Heart right ventricle (tissue), 16 donors: ENCODE results near the gene ROBO1. TPM values are rescaled to one million over a fixed set of nuclear protein-coding genes. Genes with fewer than 3 reads are reported as not detected.

Experiments
- ATAC-seq, 8 donors: fragments of 200-7000 bp; cut with Tn5 transposase; one replicate each; pipeline ENCODE4 v1.9.1; 2020; ENCODE audit warnings: mild to moderate bottlenecking in 8 of 8, moderate library complexity in 8 of 8, moderate number of reproducible peaks in 1 of 8
- DNase-seq, 2 donors: peaks; one replicate each; pipeline ENCODE4 v3.0.0-alpha.2; 2020
- H3K27ac ChIP-seq, 10 donors: fragments of 200-600 bp; sonication (generic) in 2 of 10; one replicate each; pipeline versions ENCODE4 v1.5.0 to v1.8.0; 2020 to 2022; ENCODE audit warnings: mild to moderate bottlenecking in 3 of 10
- H3K27me3 ChIP-seq, 7 donors: fragments of 200-600 bp; one replicate each; pipeline ENCODE4 v1.8.0; 2021 to 2022; ENCODE audit warnings: mild to moderate bottlenecking in 2 of 7
- H3K36me3 ChIP-seq, 9 donors: fragments of 200-600 bp; sonication (generic) in 1 of 9; one replicate each; pipeline versions ENCODE4 v1.5.0 to v1.8.0; 2020 to 2022; ENCODE audit warnings: mild to moderate bottlenecking in 2 of 9
- H3K4me1 ChIP-seq, 9 donors: fragments of 200-600 bp; sonication (generic) in 1 of 9; one replicate each; pipeline versions ENCODE4 v1.5.0 to v1.8.0; 2020 to 2022; ENCODE audit warnings: mild to moderate bottlenecking in 4 of 9
- H3K4me3 ChIP-seq, 10 donors: fragments of 200-600 bp; sonication (generic) in 2 of 10; one replicate each; pipeline versions ENCODE4 v1.5.0 to v1.8.0; 2020 to 2022; ENCODE audit warnings: mild to moderate bottlenecking in 7 of 10, moderate library complexity in 2 of 10
- H3K9me3 ChIP-seq, 11 donors: fragments of 200-600 bp in 10 of 11; sonication (generic) in 2 of 11; one replicate each; pipeline versions ENCODE4 v1.5.0 to v1.8.0; 2013 to 2022; ENCODE audit warnings: mild to moderate bottlenecking in 2 of 11, control low read depth in 1 of 11, moderate library complexity in 1 of 11
- WGBS, 2 donors: extraction: QIAGEN DNeasy Blood & Tissue Kit; methylation state at CpG; one replicate each; pipeline ENCODE4 v1.1.7; 2013; ENCODE audit warnings: inconsistent platforms in 1 of 2; 5-methylcytosine and 5-hydroxymethylcytosine counted together
- intact Hi-C, 10 donors: fragments of 100-400 bp; cut with DNase I; formaldehyde crosslinking; loops; one replicate each; pipeline versions ENCODE4 v1.11.1 to v1.14.2; 2022
- polyA plus RNA-seq, 2 donors: library from polyadenylated mRNA; stranded (reverse); fragments of 200-250 nt; gene quantifications; one replicate each; pipeline ENCODE4 v1.2.3, GENCODE V29; 2013
- total RNA-seq, 10 donors: library from RNA; stranded (reverse); fragmentation: NEBNext Ultra II Directional in 3 of 10; extraction: Animal tissue kit (Norgen Biotek cat#: 25700) in 3 of 10; gene quantifications; one replicate each; pipeline versions ENCODE4 v1.2.1 to v1.2.4, GENCODE V29; 2021 to 2023
- TF ChIP-seq, protein P1 (sequence below), 9 donors: fragments of 200-600 bp; sonication (generic) in 2 of 9; IDR thresholded peaks; one replicate each; pipeline versions ENCODE4 v1.5.0 to v1.8.0; 2021 to 2022; ENCODE audit warnings: antibody characterized with exemption in 9 of 9, mild to moderate bottlenecking in 5 of 9, moderate library complexity in 1 of 9
- donor health status: Arrhythmogenic right ventricular cardiomyopathy.
- donor health status: ischemic (EF 13 %, LVEDD 7.1; RV severe dilation, severe dysfunction).
- donor health status: healthy with polysubstance abuse.
- donor health status: DM: no; HTN: yes; CAD: no.
- donor health status: DM: no; HTN: no; CAD: no.
- donor health status: ischemic (EF 25% LVEDD 6.9; RV normal size, moderate dysfunction).
- donor health status: ischemic (EF 25% LVEDD 5.7; RV mildly dilated, moderate dysfunction).
- donor health status: healthy.
- donor health status: DM: yes; HTN: yes; CAD: no.
- donor health status: Ischemic cardiomyopathy.
- donor health status: ischemic (EF 35%, LVEDD 5.7; RV mildly dilated, moderate dysfunction).
- donor health status: nonischemic (EF 11% LVEDD 7.7; RV severe dilation, severe dysfunction).
- donor health status: DM: yes; HTN: yes; CAD: no.
- donor health status: PGD.
- donor health status: ischemic (EF 29% LVEDD 5.4; RV normal size, mild dysfunction).
- donor health status: nonischemic (EF 23%, LVEDD 6.1; RV moderate dilation, normal function).

ROBO1 gene
- total and polyA plus RNA-seq, 12 donors, result 2.8 to 13.9 (median 5.6) TPM

- DNase-seq (no peak), ATAC-seq (no peak)
- WGBS, 2 donors, result 45 to 60% methylated on average over 4 of the region's 4 CpGs
- no peak overlapping the region for H3K4me3 ChIP-seq
- H3K9me3 ChIP-seq, result peaks cover 0 to 3% (median 0%) of the 10 kb centered on the region in 11 donors
- H3K4me1 ChIP-seq, result no peaks in the 10 kb centered on the region
- H3K27ac ChIP-seq, result no peak overlapping the region
- TF ChIP-seq, protein P1, sequence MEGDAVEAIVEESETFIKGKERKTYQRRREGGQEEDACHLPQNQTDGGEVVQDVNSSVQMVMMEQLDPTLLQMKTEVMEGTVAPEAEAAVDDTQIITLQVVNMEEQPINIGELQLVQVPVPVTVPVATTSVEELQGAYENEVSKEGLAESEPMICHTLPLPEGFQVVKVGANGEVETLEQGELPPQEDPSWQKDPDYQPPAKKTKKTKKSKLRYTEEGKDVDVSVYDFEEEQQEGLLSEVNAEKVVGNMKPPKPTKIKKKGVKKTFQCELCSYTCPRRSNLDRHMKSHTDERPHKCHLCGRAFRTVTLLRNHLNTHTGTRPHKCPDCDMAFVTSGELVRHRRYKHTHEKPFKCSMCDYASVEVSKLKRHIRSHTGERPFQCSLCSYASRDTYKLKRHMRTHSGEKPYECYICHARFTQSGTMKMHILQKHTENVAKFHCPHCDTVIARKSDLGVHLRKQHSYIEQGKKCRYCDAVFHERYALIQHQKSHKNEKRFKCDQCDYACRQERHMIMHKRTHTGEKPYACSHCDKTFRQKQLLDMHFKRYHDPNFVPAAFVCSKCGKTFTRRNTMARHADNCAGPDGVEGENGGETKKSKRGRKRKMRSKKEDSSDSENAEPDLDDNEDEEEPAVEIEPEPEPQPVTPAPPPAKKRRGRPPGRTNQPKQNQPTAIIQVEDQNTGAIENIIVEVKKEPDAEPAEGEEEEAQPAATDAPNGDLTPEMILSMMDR (IDR thresholded peaks at IDR 0.05), result no peak
- H3K36me3 ChIP-seq, result no peaks in the 10 kb centered on the region
- intact Hi-C loops, result no loop called here
- no peaks in the 10 kb centered on the region for H3K27me3 ChIP-seq
These were observed 552.5 kb downstream of the ROBO1 start for GRCh38 chr3:79215286-79215685.

DNA sequence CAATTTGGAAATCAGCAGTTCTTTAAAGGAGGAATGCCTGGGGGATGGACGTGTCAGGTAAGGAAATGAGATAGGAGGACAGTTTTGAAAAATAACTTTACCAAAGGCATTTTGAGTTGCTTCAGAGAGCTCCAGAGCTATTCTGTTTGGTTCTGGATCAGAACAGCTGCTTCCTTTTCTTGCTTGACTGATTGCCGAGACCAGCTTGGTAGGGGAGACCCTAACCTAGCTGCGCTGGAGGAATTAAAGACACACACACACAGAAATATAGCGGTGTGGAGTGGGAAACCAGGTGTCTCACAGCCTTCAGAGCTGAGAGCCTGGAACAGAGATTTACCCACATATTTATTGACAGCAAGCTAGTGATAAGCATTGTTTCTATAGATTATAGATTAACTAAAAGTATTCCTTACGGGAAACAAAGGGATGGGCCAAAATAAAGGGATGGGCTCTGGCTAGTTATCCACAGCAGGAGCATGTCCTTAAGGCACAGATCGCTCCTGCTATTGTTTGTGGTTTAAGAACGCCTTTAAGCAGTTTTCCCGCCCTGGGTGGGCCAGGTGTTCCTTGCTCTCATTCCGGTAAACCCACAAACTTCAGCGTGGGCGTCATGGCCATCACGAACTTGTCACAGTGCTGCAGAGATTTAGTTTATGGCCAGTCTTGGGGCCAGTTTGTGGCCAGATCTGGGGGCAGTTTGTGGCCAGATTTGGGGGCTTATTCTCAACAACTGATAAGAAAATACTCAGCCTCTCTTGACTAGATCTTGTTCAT, 556.0 kb downstream of the ROBO1 start:
- Histone ChIP-seq H3K4me1 (no peaks in the 10 kb centered on the region), H3K36me3 (no peaks in the 10 kb centered on the region), H3K4me3 (no peak overlapping the region), H3K27ac (no peak overlapping the region), H3K9me3 (peaks cover 0 to 13% (median 0%) of the 10 kb centered on the region in 11 donors), H3K27me3 (no peaks in the 10 kb centered on the region)
- 78 to 83% methylated on average over 12 of the region's 12 CpGs for WGBS, 2 donors
- intact Hi-C loops, result no loop called here
- ATAC-seq, result no peak
- TF ChIP-seq, protein P1 (IDR thresholded peaks at IDR 0.05), result no peak
- no peak for DNase-seq

GRCh38 chr3:79204351-79204750, 563.4 kb downstream of the ROBO1 start:
- 77 to 86% methylated on average over 3 of the region's 3 CpGs for WGBS, 2 donors
- peaks cover 0 to 4% (median 0%) of the 10 kb centered on the region in 11 donors for H3K9me3 ChIP-seq
- H3K27me3 ChIP-seq, result no peaks in the 10 kb centered on the region
- TF ChIP-seq, protein P1 (IDR thresholded peaks at IDR 0.05), result no peak
- no peak for DNase-seq
- ATAC-seq, result no peak
- intact Hi-C loops, result no loop called here
- peaks cover 0 to 5% (median 0%) of the 10 kb centered on the region in 9 donors for H3K4me1 ChIP-seq
- H3K27ac ChIP-seq, result no peak overlapping the region
- no peaks in the 10 kb centered on the region for H3K36me3 ChIP-seq
- no peak overlapping the region for H3K4me3 ChIP-seq

- ATAC-seq (no peak), DNase-seq (no peak)
- Histone ChIP-seq H3K27ac (no peak overlapping the region), H3K36me3 (no peaks in the 10 kb centered on the region), H3K4me1 (peaks cover 0 to 5% (median 0%) of the 10 kb centered on the region in 9 donors), H3K4me3 (no peak overlapping the region), H3K27me3 (no peaks in the 10 kb centered on the region), H3K9me3 (peaks cover 0 to 2% (median 0%) of the 10 kb centered on the region in 11 donors)
- WGBS, 2 donors, result 43 to 51% methylated on average over 3 of the region's 3 CpGs
- TF ChIP-seq, protein P1 (IDR thresholded peaks at IDR 0.05), result no peak
- intact Hi-C loops, result no loop called here
These were observed 564.7 kb downstream of the ROBO1 start for GRCh38 chr3:79203144-79203519.
